CD4-positive, alpha-beta T cell treated with Interleukin-17A for 4 hours (primary cell): ENCODE measurements around the gene TGM2.

Experiments
- DNase-seq: peaks from one replicate; pipeline ENCODE4 v3.0.0-alpha.2; 2020; ENCODE audit warnings: mixed read lengths

TGM2 gene

GRCh38 chr20:38089500-38089899 is 75.6 kb downstream of the TGM2 start:
- DNase-seq, result no peak

DNA sequence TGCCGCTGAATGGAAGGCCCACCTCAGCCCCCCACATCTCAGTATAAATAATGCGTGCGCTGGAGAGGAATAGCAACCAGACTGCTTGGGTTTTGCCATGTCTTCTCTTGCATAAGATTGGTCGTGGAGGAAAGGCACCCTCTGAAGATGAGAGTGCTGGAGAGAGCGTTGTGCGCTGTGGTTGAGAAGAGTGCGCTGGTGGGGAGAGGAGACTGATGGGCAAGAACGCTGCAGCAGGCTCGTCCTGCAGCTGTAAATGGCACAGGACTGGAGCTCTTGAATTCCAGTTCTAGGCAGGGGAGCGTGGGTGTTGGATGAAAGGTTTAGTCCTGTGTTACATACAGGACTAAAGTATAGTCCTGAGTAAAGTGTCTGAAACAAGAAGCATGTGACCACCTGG is 80.0 kb downstream of the TGM2 start:
- DNase-seq, result no peak

GRCh38 chr20:38084425-38084951 is 80.6 kb downstream of the TGM2 start:
- no peak for DNase-seq

DNA sequence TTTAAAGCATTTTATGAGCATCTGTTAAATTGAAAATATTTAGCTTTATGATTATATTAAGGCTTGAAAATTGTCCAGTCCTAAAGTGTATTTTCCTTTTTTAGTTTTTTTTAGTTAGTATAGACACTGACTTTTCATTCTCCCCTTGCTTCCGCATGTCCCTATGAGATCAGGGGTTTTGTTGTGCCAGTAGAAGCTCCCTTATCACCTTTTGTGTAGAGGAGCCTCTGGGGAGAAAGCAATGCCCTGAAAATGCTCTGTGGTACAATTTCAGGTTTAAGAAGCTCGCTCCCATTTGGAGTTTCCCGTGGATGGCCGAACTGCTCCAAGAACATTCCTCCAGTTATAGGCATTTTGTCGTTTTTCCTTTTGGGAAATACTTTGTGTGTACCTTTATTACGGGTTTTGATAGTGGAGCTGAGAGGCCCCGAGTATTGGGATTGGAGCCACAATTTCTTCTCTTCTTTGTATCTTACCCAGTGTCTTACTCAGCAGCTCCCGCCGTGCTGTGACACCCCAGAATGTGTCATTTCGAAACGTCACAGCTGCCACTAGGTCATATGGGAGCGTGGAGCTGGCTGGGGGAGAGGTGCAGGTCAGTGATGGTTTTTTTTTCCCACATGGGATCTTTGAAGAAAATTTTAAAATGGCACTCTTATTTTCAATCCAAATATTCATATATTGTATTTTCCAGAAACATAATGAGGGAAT is 81.6 kb downstream of the TGM2 start:
- no peak for DNase-seq

- DNase-seq, result no peak
These were observed 82.2 kb downstream of the TGM2 start for GRCh38 chr20:38082894-38083293.

- DNase-seq, result no peak
These were observed 83.5 kb downstream of the TGM2 start for GRCh38 chr20:38081575-38081974.

DNA sequence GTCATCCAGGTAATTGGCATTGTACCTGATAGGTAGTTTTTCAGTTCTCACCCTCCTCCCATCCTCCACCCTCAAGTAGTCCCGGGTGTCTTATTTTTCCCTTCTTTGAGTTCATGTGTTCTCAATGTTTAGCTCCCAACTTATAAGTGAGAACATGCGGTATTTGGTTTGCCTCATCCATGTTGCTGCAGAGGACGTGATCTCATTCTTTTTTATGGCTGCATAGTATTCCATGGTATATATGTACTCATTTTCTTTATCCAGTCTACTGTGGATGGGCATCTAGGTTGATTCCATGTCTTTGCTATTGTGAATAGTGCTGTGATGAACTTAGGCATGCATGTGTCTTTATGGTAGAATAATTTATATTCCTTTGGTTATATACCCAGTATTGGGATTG is 85.7 kb downstream of the TGM2 start:
- DNase-seq, result no peak

GRCh38 chr20:38078084-38078483 is 87.0 kb downstream of the TGM2 start:
- DNase-seq, result no peak
